ENCODE results near the gene S100A5.
A peak's percentile ranks its signal among the peaks of the same experiment; 100 is the strongest.
"Not testable (repeated sequence)": the region's sequence is repeated elsewhere in the genome, so short reads cannot be mapped to it uniquely, and the experiment has no call there.

The S100A5 gene

GRCh38 chr1:153577138-153577537 lies 36.4 kb upstream of the S100A5 start:
- no CpG with 5 or more reads among the region's 4 CpGs for WGBS (ENCODE audit: extremely low coverage, insufficient coverage, insufficient read length)
- no peak overlapping the region for H3K27ac ChIP-seq (ENCODE audit: low read depth, low read length)
- no peak overlapping the region for H3K4me3 ChIP-seq (ENCODE audit: low read depth, low read length)
- H2AK5ac ChIP-seq (ENCODE audit: low read length): peak overlapping the region; percentile 87
- no peak overlapping the region for H4K12ac ChIP-seq (ENCODE audit: low read depth, low read length)
- H3K18ac ChIP-seq (ENCODE audit: low read length): no peak overlapping the region
- H3K36me3 ChIP-seq (ENCODE audit: control insufficient read depth in 1 of 2, insufficient read depth in 2 of 2, low read length in 2 of 2): no peaks in the 10 kb centered on the region
- no peak for DNase-seq
- no peak overlapping the region for H3K4ac ChIP-seq (ENCODE audit: low read depth, low read length)
- peaks cover 4% of the 10 kb centered on the region for H3K9me3 ChIP-seq (ENCODE audit: insufficient read depth, low read depth, low read length)
- H3K27me3 ChIP-seq (ENCODE audit: insufficient read depth, low read length): no peaks in the 10 kb centered on the region
- H3K23ac ChIP-seq (ENCODE audit: low read length): no peak overlapping the region
- peak overlapping the region; percentile 45 for H4K91ac ChIP-seq (ENCODE audit: low read depth, low read length)
- H2BK12ac ChIP-seq (ENCODE audit: low read length): peak overlapping the region; percentile 74
- H4K8ac ChIP-seq (ENCODE audit: low read depth, low read length): no peak overlapping the region
- peaks cover 7 to 13% of the 10 kb centered on the region in 2 experiments for H3K4me1 ChIP-seq (ENCODE audit: control insufficient read depth in 1 of 2, insufficient read depth in 2 of 2, low read length in 2 of 2)
- peaks cover 11% of the 10 kb centered on the region for H3K79me1 ChIP-seq (ENCODE audit: low read length)
- H2BK120ac ChIP-seq (ENCODE audit: insufficient read depth, low read length, poor library complexity): no peak overlapping the region
- H3K79me2 ChIP-seq (ENCODE audit: control insufficient read depth, insufficient read depth, low read length, poor library complexity): no peaks in the 10 kb centered on the region
- H3K14ac ChIP-seq (ENCODE audit: low read length): no peak overlapping the region
- H2BK5ac ChIP-seq (ENCODE audit: low read depth, low read length, poor library complexity): no peak overlapping the region
- no peak overlapping the region for H3K9ac ChIP-seq (ENCODE audit: low read length)
- H3K4me2 ChIP-seq (ENCODE audit: low read length): no peak overlapping the region
- no peak overlapping the region for H2AFZ ChIP-seq (ENCODE audit: insufficient read depth, low read length, poor library complexity)

- not testable (repeated sequence) for H2AK5ac ChIP-seq (ENCODE audit: low read length); H3K36me3 ChIP-seq (ENCODE audit: control insufficient read depth in 1 of 2, insufficient read depth in 2 of 2, low read length in 2 of 2); H3K4me2 ChIP-seq (ENCODE audit: low read length); H3K27me3 ChIP-seq (ENCODE audit: insufficient read depth, low read length); H4K12ac ChIP-seq (ENCODE audit: low read depth, low read length); H3K4ac ChIP-seq (ENCODE audit: low read depth, low read length); H3K23ac ChIP-seq (ENCODE audit: low read length); H4K91ac ChIP-seq (ENCODE audit: low read depth, low read length); H2BK5ac ChIP-seq (ENCODE audit: low read depth, low read length, poor library complexity); H4K8ac ChIP-seq (ENCODE audit: low read depth, low read length); H2AFZ ChIP-seq (ENCODE audit: insufficient read depth, low read length, poor library complexity); H2BK120ac ChIP-seq (ENCODE audit: insufficient read depth, low read length, poor library complexity); H3K14ac ChIP-seq (ENCODE audit: low read length); H3K27ac ChIP-seq (ENCODE audit: low read depth, low read length); H3K9ac ChIP-seq (ENCODE audit: low read length); H3K9me3 ChIP-seq (ENCODE audit: insufficient read depth, low read depth, low read length); DNase-seq; H2BK12ac ChIP-seq (ENCODE audit: low read length); H3K79me2 ChIP-seq (ENCODE audit: control insufficient read depth, insufficient read depth, low read length, poor library complexity); H3K18ac ChIP-seq (ENCODE audit: low read length); H3K4me3 ChIP-seq (ENCODE audit: low read depth, low read length)
- peaks cover 7 to 13% of the 10 kb centered on the region in 2 experiments for H3K4me1 ChIP-seq (ENCODE audit: control insufficient read depth in 1 of 2, insufficient read depth in 2 of 2, low read length in 2 of 2)
- no CpG with 5 or more reads among the region's 10 CpGs for WGBS (ENCODE audit: extremely low coverage, insufficient coverage, insufficient read length)
- H3K79me1 ChIP-seq (ENCODE audit: low read length): peaks cover 11% of the 10 kb centered on the region
Measured at GRCh38 chr1:153575497-153575896, 34.8 kb upstream of the S100A5 start.

GRCh38 chr1:153575081-153575491 lies 34.4 kb upstream of the S100A5 start:
- H4K8ac ChIP-seq (ENCODE audit: low read depth, low read length); H3K14ac ChIP-seq (ENCODE audit: low read length); H3K4me2 ChIP-seq (ENCODE audit: low read length); H3K23ac ChIP-seq (ENCODE audit: low read length); H3K79me2 ChIP-seq (ENCODE audit: control insufficient read depth, insufficient read depth, low read length, poor library complexity); H2BK5ac ChIP-seq (ENCODE audit: low read depth, low read length, poor library complexity); H3K27me3 ChIP-seq (ENCODE audit: insufficient read depth, low read length); DNase-seq; H3K4ac ChIP-seq (ENCODE audit: low read depth, low read length); H3K9ac ChIP-seq (ENCODE audit: low read length); H4K12ac ChIP-seq (ENCODE audit: low read depth, low read length); H2BK12ac ChIP-seq (ENCODE audit: low read length); H2AFZ ChIP-seq (ENCODE audit: insufficient read depth, low read length, poor library complexity); H3K36me3 ChIP-seq (ENCODE audit: control insufficient read depth in 1 of 2, insufficient read depth in 2 of 2, low read length in 2 of 2); H3K9me3 ChIP-seq (ENCODE audit: insufficient read depth, low read depth, low read length); H3K18ac ChIP-seq (ENCODE audit: low read length); H2AK5ac ChIP-seq (ENCODE audit: low read length); H3K27ac ChIP-seq (ENCODE audit: low read depth, low read length); H4K91ac ChIP-seq (ENCODE audit: low read depth, low read length); H3K4me3 ChIP-seq (ENCODE audit: low read depth, low read length); H2BK120ac ChIP-seq (ENCODE audit: insufficient read depth, low read length, poor library complexity): not testable (repeated sequence)
- peaks cover 11% of the 10 kb centered on the region for H3K79me1 ChIP-seq (ENCODE audit: low read length)
- WGBS (ENCODE audit: extremely low coverage, insufficient coverage, insufficient read length): no CpG with 5 or more reads among the region's 35 CpGs
- H3K4me1 ChIP-seq (ENCODE audit: control insufficient read depth in 1 of 2, insufficient read depth in 2 of 2, low read length in 2 of 2): peaks cover 7 to 13% of the 10 kb centered on the region in 2 experiments

- no peak overlapping the region for H3K4me2 ChIP-seq (ENCODE audit: low read length)
- H2AFZ ChIP-seq (ENCODE audit: insufficient read depth, low read length, poor library complexity): no peak overlapping the region
- H3K79me2 ChIP-seq (ENCODE audit: control insufficient read depth, insufficient read depth, low read length, poor library complexity): no peaks in the 10 kb centered on the region
- H2AK5ac ChIP-seq (ENCODE audit: low read length): no peak overlapping the region
- no peak overlapping the region for H4K91ac ChIP-seq (ENCODE audit: low read depth, low read length)
- H3K4me3 ChIP-seq (ENCODE audit: low read depth, low read length): no peak overlapping the region
- no peak overlapping the region for H3K18ac ChIP-seq (ENCODE audit: low read length)
- no CpG with 5 or more reads among the region's 3 CpGs for WGBS (ENCODE audit: extremely low coverage, insufficient coverage, insufficient read length)
- H3K9ac ChIP-seq (ENCODE audit: low read length): no peak overlapping the region
- H2BK12ac ChIP-seq (ENCODE audit: low read length): no peak overlapping the region
- peaks cover 4% of the 10 kb centered on the region for H3K9me3 ChIP-seq (ENCODE audit: insufficient read depth, low read depth, low read length)
- no peak overlapping the region for H3K27ac ChIP-seq (ENCODE audit: low read depth, low read length)
- no peak for DNase-seq
- H3K27me3 ChIP-seq (ENCODE audit: insufficient read depth, low read length): no peaks in the 10 kb centered on the region
- no peak overlapping the region for H2BK5ac ChIP-seq (ENCODE audit: low read depth, low read length, poor library complexity)
- no peak overlapping the region for H2BK120ac ChIP-seq (ENCODE audit: insufficient read depth, low read length, poor library complexity)
- H3K23ac ChIP-seq (ENCODE audit: low read length): no peak overlapping the region
- H3K14ac ChIP-seq (ENCODE audit: low read length): no peak overlapping the region
- H4K8ac ChIP-seq (ENCODE audit: low read depth, low read length): no peak overlapping the region
- peaks cover 10 to 14% of the 10 kb centered on the region in 2 experiments for H3K4me1 ChIP-seq (ENCODE audit: control insufficient read depth in 1 of 2, insufficient read depth in 2 of 2, low read length in 2 of 2)
- H3K79me1 ChIP-seq (ENCODE audit: low read length): peaks cover 18% of the 10 kb centered on the region
- no peaks in the 10 kb centered on the region for H3K36me3 ChIP-seq (ENCODE audit: control insufficient read depth in 1 of 2, insufficient read depth in 2 of 2, low read length in 2 of 2)
- H3K4ac ChIP-seq (ENCODE audit: low read depth, low read length): no peak overlapping the region
- H4K12ac ChIP-seq (ENCODE audit: low read depth, low read length): no peak overlapping the region
Measured at GRCh38 chr1:153573351-153573750, 32.6 kb upstream of the S100A5 start.
